Lower leg skin (tissue), 3 donors: Measurements from ENCODE around the gene RNASE4.

ENCODE experiments used
- CTCF ChIP-seq, 3 donors: fragments of 450-650 bp; IDR thresholded peaks; one replicate each; pipeline ENCODE4 v1.5.1; 2016; ENCODE audit warnings: antibody characterized with exemption in 3 of 3, mild to moderate bottlenecking in 3 of 3, moderate library complexity in 2 of 3
- POLR2A ChIP-seq, 2 donors: fragments of 450-650 bp; IDR thresholded peaks; one replicate each; pipeline ENCODE4 v1.6.1; 2016 to 2017; ENCODE audit warnings: antibody characterized with exemption in 2 of 2, mild to moderate bottlenecking in 1 of 2, moderate library complexity in 1 of 2

GRCh38 chr14:20714593-20715250 is 30.4 kb downstream of the RNASE4 start:
- TF ChIP-seq POLR2A (IDR thresholded peaks at IDR 0.05) (no peak), CTCF (IDR thresholded peaks at IDR 0.05) (no peak)
